T-helper 17 cell (primary cell): ENCODE data around the gene KRT2. TPM values are rescaled to one million over a fixed set of nuclear protein-coding genes. Genes with fewer than 3 reads are reported as not detected.

Experiments
- ATAC-seq: fragments of 150-1000 bp; cut with Tn5 transposase; 2 replicates; pipeline ENCODE4 v1.10.0; 2021; ENCODE audit warnings: mild to moderate bottlenecking, moderate library complexity
- DNase-seq, 3 donors: peaks; one replicate each; pipeline versions ENCODE4 v3.0.0 to v3.0.0-alpha.2; 2020 to 2021
- H3K9me3 ChIP-seq: one replicate; pipeline ENCODE4 v1.7.0; 2013; ENCODE audit warnings: low read length, mild to moderate bottlenecking; ENCODE audit not compliant: control insufficient read depth, poor library complexity, severe bottlenecking
- H3K27ac Mint-ChIP-seq: one replicate; pipeline ENCODE4 v1.8.0; 2022; ENCODE audit warnings: mild to moderate bottlenecking, moderate library complexity, mixed read lengths
- H3K27me3 Mint-ChIP-seq: one replicate; pipeline ENCODE4 v1.8.0; 2022; ENCODE audit warnings: mixed read lengths
- H3K36me3 Mint-ChIP-seq: one replicate; pipeline ENCODE4 v1.8.0; 2022; ENCODE audit warnings: low read depth, mixed read lengths
- H3K4me1 Mint-ChIP-seq: one replicate; pipeline ENCODE4 v1.8.0; 2022; ENCODE audit warnings: mild to moderate bottlenecking, mixed read lengths
- H3K4me3 Mint-ChIP-seq: one replicate; pipeline ENCODE4 v1.8.0; 2022; ENCODE audit warnings: mild to moderate bottlenecking, moderate library complexity, mixed read lengths
- total RNA-seq, 4 donors: library from RNA in 2 of 4; stranded (reverse) in 2 of 4; gene quantifications; one replicate each; pipeline ENCODE4 v1.2.3 and lab custom pipeline; 2022 to 2026

The KRT2 gene
- total RNA-seq, 2 donors from 2014 or later = not detected

GRCh38 chr12:52641468-52641867 is 10.5 kb downstream of the KRT2 start:
- no peak overlapping the region for H3K4me3 Mint-ChIP-seq
- H3K4me1 Mint-ChIP-seq = peaks cover 31% of the 10 kb centered on the region
- no peak for DNase-seq
- peaks cover 7% of the 10 kb centered on the region for H3K27me3 Mint-ChIP-seq
- no peaks in the 10 kb centered on the region for H3K9me3 ChIP-seq
- peaks cover 5% of the 10 kb centered on the region for H3K36me3 Mint-ChIP-seq
- no peak for ATAC-seq
- H3K27ac Mint-ChIP-seq = peak overlapping the region; percentile 73

- no peaks in the 10 kb centered on the region for H3K9me3 ChIP-seq
- Mint-ChIP-seq H3K4me3 (no peak overlapping the region), H3K27me3 (peaks cover 8% of the 10 kb centered on the region), H3K4me1 (peaks cover 19% of the 10 kb centered on the region), H3K36me3 (peaks cover 5% of the 10 kb centered on the region), H3K27ac (peak overlapping the region; percentile 53)
- no peak for DNase-seq
- ATAC-seq = no peak
Measured at GRCh38 chr12:52637299-52637698, 14.7 kb downstream of the KRT2 start.

GRCh38 chr12:52636592-52637258 is 15.3 kb downstream of the KRT2 start:
- Mint-ChIP-seq H3K4me1 (peaks cover 17% of the 10 kb centered on the region), H3K36me3 (peaks cover 3% of the 10 kb centered on the region), H3K4me3 (no peak overlapping the region), H3K27me3 (peaks cover 14% of the 10 kb centered on the region), H3K27ac (peak overlapping the region; percentile 53)
- no peak for ATAC-seq
- H3K9me3 ChIP-seq = no peaks in the 10 kb centered on the region
- no peak for DNase-seq

GRCh38 chr12:52636189-52636588 is 15.8 kb downstream of the KRT2 start:
- no peak for ATAC-seq

GRCh38 chr12:52634266-52635056 is 17.6 kb downstream of the KRT2 start:
- Mint-ChIP-seq H3K27me3 (peaks cover 28% of the 10 kb centered on the region), H3K27ac (no peak overlapping the region), H3K4me1 (peaks cover 24% of the 10 kb centered on the region), H3K36me3 (peaks cover 3% of the 10 kb centered on the region), H3K4me3 (no peak overlapping the region)
- no peaks in the 10 kb centered on the region for H3K9me3 ChIP-seq
- DNase-seq = no peak
- ATAC-seq = no peak

More at GRCh38 chr12:52636189-52636588, 15.8 kb downstream of the KRT2 start:
- Mint-ChIP-seq H3K27me3 (peaks cover 14% of the 10 kb centered on the region), H3K27ac (no peak overlapping the region), H3K4me1 (peaks cover 13% of the 10 kb centered on the region), H3K36me3 (peaks cover 3% of the 10 kb centered on the region), H3K4me3 (no peak overlapping the region)
- no peak for DNase-seq
- H3K9me3 ChIP-seq = no peaks in the 10 kb centered on the region

GRCh38 chr12:52633383-52633782 is 18.6 kb downstream of the KRT2 start:
- Mint-ChIP-seq H3K4me1 (peaks cover 24% of the 10 kb centered on the region), H3K27me3 (peaks cover 35% of the 10 kb centered on the region), H3K4me3 (no peak overlapping the region), H3K36me3 (peaks cover 3% of the 10 kb centered on the region), H3K27ac (no peak overlapping the region)
- DNase-seq (no peak), ATAC-seq (peak; percentile 28)
- H3K9me3 ChIP-seq = no peaks in the 10 kb centered on the region

GRCh38 chr12:52632656-52633055 is 19.4 kb downstream of the KRT2 start:
- H3K27me3 Mint-ChIP-seq = peaks cover 38% of the 10 kb centered on the region
- peak overlapping the region; percentile 63 for H3K27ac Mint-ChIP-seq
- DNase-seq (no peak), ATAC-seq (no peak)
- peaks cover 24% of the 10 kb centered on the region for H3K4me1 Mint-ChIP-seq
- H3K9me3 ChIP-seq = no peaks in the 10 kb centered on the region
- H3K36me3 Mint-ChIP-seq = peaks cover 3% of the 10 kb centered on the region
- no peak overlapping the region for H3K4me3 Mint-ChIP-seq

GRCh38 chr12:52631676-52632459 is 20.1 kb downstream of the KRT2 start:
- ATAC-seq (no peak), DNase-seq (no peak)
- H3K36me3 Mint-ChIP-seq = peaks cover 2% of the 10 kb centered on the region
- peak overlapping the region; percentile 63 for H3K27ac Mint-ChIP-seq
- H3K4me3 Mint-ChIP-seq = no peak overlapping the region
- H3K9me3 ChIP-seq = no peaks in the 10 kb centered on the region
- peaks cover 35% of the 10 kb centered on the region for H3K27me3 Mint-ChIP-seq
- H3K4me1 Mint-ChIP-seq = peaks cover 25% of the 10 kb centered on the region

GRCh38 chr12:52631264-52631663 is 20.7 kb downstream of the KRT2 start:
- Mint-ChIP-seq H3K27ac (no peak overlapping the region), H3K4me3 (no peak overlapping the region), H3K27me3 (peaks cover 31% of the 10 kb centered on the region), H3K4me1 (peaks cover 24% of the 10 kb centered on the region), H3K36me3 (no peaks in the 10 kb centered on the region)
- H3K9me3 ChIP-seq = no peaks in the 10 kb centered on the region
- DNase-seq (no peak), ATAC-seq (no peak)

GRCh38 chr12:52630599-52631200 is 21.3 kb downstream of the KRT2 start:
- peaks cover 24% of the 10 kb centered on the region for H3K4me1 Mint-ChIP-seq
- H3K27ac Mint-ChIP-seq = no peak overlapping the region
- no peak for ATAC-seq
- H3K36me3 Mint-ChIP-seq = no peaks in the 10 kb centered on the region
- no peaks in the 10 kb centered on the region for H3K9me3 ChIP-seq
- H3K4me3 Mint-ChIP-seq = no peak overlapping the region
- peaks cover 31% of the 10 kb centered on the region for H3K27me3 Mint-ChIP-seq
- DNase-seq = no peak

GRCh38 chr12:52630008-52630500 is 22.0 kb downstream of the KRT2 start:
- DNase-seq (no peak), ATAC-seq (no peak)
- Mint-ChIP-seq H3K27me3 (peaks cover 31% of the 10 kb centered on the region), H3K4me3 (no peak overlapping the region), H3K4me1 (peaks cover 24% of the 10 kb centered on the region), H3K27ac (no peak overlapping the region), H3K36me3 (no peaks in the 10 kb centered on the region)
- no peaks in the 10 kb centered on the region for H3K9me3 ChIP-seq

GRCh38 chr12:52629281-52630007 is 22.6 kb downstream of the KRT2 start:
- H3K9me3 ChIP-seq = no peaks in the 10 kb centered on the region
- H3K27ac Mint-ChIP-seq = peak overlapping the region; percentile 1
- peaks cover 31% of the 10 kb centered on the region for H3K27me3 Mint-ChIP-seq
- ATAC-seq (no peak), DNase-seq (no peak)
- no peaks in the 10 kb centered on the region for H3K36me3 Mint-ChIP-seq
- no peak overlapping the region for H3K4me3 Mint-ChIP-seq
- H3K4me1 Mint-ChIP-seq = peaks cover 24% of the 10 kb centered on the region
